DMS79 (cell line): Measurements from ENCODE around the gene STK16.
A peak's percentile ranks its signal among the peaks of the same experiment; 100 is the strongest.
"Not testable (repeated sequence)": the region's sequence is repeated elsewhere in the genome, so short reads cannot be mapped to it uniquely, and the experiment has no call there.

Experiments
- DNase-seq: peaks from one replicate; lab custom pipeline; 2025; lab: John Stamatoyannopoulos, UW

The STK16 gene

GRCh38 chr2:219244789-219245147, 511 bp upstream of the STK16 start:
- no peak for DNase-seq

GRCh38 chr2:219245899-219246230, 586 bp downstream of the STK16 start:
- no peak for DNase-seq

GRCh38 chr2:219246559-219246958, 1.3 kb downstream of the STK16 start:
- no peak for DNase-seq

- DNase-seq, result no peak
These were observed 2.7 kb downstream of the STK16 start for GRCh38 chr2:219247678-219248642.

- DNase-seq, result no peak
These were observed 3.5 kb downstream of the STK16 start for GRCh38 chr2:219248845-219249202.

GRCh38 chr2:219249203-219249980, 4.1 kb downstream of the STK16 start:
- DNase-seq, result no peak

GRCh38 chr2:219250049-219250781, 4.9 kb downstream of the STK16 start:
- no peak for DNase-seq

- no peak for DNase-seq
These were observed 6.4 kb downstream of the STK16 start for GRCh38 chr2:219251656-219252055.

- no peak for DNase-seq
These were observed 6.8 kb downstream of the STK16 start for GRCh38 chr2:219252084-219252483.

GRCh38 chr2:219252570-219252899, 7.3 kb downstream of the STK16 start:
- DNase-seq, result no peak

GRCh38 chr2:219252900-219253752, 7.8 kb downstream of the STK16 start, which contains the start of gene TUBA4B:
TSS of gene TUBA4B (plus strand) at chr2:219253243. CDS start at chr2:219253408, 165 bp downstream.
- peak; percentile 34 for DNase-seq

GRCh38 chr2:219253753-219254589, 8.7 kb downstream of the STK16 start, which contains the start of gene TUBA4A:
TSS of gene TUBA4A (minus strand) at chr2:219253918. CDS start at chr2:219253858, 60 bp downstream.
- peak; percentile 33 for DNase-seq

GRCh38 chr2:219254590-219255201, 9.4 kb downstream of the STK16 start:
- no peak for DNase-seq

- not testable (repeated sequence) for DNase-seq
These were observed 13.7 kb downstream of the STK16 start for GRCh38 chr2:219258942-219259341.

- DNase-seq, result no peak
These were observed 16.0 kb downstream of the STK16 start for GRCh38 chr2:219261024-219261855.

- DNase-seq, result no peak
These were observed 21.0 kb downstream of the STK16 start for GRCh38 chr2:219266232-219266631.

GRCh38 chr2:219266886-219267285, 21.6 kb downstream of the STK16 start:
- no peak for DNase-seq

GRCh38 chr2:219268294-219268693, 23.0 kb downstream of the STK16 start:
- DNase-seq, result no peak

- DNase-seq, result peak; percentile 58
These were observed 24.2 kb downstream of the STK16 start for GRCh38 chr2:219269362-219270054.
